ENCODE measurements around the gene GP1BB.

- no peak for TF ChIP-seq CTCF (IDR thresholded peaks at IDR 0.05; ENCODE audit: low read depth, low read length)
- TF ChIP-seq EZH2phosphoT487 (IDR thresholded peaks at IDR 0.05; ENCODE audit: low read depth), result no peak
Observed at GRCh38 chr22:19748991-19749664, 25.8 kb downstream of the GP1BB start.

Data from OCI-LY3 (cell line).